HK-2 (cell line): ENCODE data around the gene NEUROD2.
A peak's percentile ranks its signal among the peaks of the same experiment; 100 is the strongest.

Experiments
- DNase-seq: peaks from one replicate; pipeline ENCODE4 v3.0.0-alpha.2; 2018; ENCODE audit not compliant: unreplicated experiment

Gene NEUROD2

DNA sequence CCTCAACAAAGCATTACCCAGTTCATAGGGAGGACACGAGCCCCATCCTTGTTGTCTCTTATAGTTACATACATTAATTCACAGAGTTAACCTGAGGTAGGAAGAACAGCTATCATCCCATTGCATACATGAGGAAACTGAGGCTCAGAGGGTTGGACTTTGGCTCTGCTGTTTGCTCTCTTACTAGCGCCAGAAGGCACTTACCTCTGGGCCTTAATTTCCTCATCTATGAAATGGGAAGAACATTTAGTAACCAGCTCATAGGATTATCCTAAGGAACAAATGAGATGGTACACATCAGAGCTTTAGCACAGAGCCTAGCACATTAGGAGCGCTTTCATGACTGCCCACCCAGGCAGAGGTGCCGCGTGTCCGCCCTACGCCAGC, 27.6 kb downstream of the NEUROD2 start:
- DNase-seq: no peak

DNA sequence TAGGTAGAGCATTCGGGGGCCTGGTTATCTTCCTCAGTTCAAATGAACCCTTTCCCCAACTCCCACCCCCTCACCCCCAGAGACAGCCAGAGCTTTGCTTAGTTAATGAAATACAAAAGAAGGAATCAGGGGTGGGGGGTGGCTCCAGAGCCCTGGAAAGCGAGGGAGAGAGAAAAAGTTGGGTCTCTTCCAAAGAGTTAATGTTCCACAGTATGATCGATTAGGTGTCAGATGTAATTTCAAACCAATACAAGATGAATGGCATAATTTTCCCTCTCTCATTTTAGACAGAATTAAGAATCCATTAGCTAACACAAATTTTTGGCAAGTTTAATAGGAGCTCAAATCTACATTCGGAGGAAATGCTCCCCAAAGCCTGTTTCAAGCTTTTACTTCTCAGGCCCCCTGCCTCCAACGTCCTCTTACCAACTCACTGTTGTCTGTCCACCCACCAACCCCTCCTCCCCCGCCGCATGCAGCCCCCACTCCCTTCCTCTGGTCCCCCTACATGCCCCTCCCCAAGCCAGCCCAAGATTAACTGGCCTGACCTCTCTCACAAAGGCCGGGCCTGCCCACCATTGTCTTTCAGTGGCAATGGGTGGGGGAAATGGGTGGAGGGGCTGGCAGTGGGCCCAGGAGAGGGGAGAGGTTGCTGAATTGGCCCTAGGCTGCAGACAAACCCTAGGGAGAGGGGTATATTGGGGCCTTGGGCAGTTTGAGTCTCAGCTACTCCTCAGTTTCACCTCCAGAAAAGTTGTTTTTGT, 28.2 kb downstream of the NEUROD2 start:
- DNase-seq: no peak

DNA sequence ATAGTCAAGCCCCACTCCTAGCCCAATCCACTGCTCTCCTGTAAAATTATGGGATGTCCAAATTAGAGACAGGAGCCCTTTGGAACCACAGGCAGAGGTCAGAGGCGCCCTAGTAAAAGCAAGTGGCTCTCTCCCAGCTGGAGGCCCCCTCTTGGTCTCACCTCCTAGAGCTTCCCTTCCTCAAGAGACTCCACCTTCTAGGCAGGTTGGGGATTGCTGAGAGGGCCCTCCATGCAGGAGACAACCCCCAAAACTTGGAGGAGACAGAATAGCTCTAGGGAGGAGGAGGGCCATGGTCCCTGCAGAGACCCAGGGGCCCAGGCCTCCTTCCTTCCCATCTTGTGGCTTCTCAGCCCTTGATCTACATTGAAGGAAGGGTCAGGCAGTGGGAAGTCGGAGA, 29.4 kb downstream of the NEUROD2 start:
- DNase-seq: no peak

DNA sequence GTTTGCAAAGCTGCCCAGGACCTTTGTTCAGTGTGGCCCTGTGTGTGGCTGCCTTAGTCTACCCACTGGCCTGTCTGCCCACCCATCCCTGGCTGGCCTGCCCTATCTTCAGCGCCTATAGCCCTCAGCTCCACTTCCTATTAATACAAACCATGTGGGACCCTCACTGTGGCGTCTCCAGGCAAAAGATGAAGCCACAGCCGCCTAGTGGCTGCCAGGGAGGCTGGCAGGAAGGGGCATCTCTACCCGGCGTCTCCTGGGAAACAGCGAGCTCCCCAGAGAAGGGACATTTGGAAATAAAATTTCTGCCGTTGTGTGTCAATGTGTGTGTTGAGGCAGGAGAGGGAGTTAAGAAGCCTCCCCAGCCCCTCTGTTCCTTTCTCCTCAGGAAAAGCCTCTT, 31.5 kb downstream of the NEUROD2 start:
- no peak for DNase-seq

DNA sequence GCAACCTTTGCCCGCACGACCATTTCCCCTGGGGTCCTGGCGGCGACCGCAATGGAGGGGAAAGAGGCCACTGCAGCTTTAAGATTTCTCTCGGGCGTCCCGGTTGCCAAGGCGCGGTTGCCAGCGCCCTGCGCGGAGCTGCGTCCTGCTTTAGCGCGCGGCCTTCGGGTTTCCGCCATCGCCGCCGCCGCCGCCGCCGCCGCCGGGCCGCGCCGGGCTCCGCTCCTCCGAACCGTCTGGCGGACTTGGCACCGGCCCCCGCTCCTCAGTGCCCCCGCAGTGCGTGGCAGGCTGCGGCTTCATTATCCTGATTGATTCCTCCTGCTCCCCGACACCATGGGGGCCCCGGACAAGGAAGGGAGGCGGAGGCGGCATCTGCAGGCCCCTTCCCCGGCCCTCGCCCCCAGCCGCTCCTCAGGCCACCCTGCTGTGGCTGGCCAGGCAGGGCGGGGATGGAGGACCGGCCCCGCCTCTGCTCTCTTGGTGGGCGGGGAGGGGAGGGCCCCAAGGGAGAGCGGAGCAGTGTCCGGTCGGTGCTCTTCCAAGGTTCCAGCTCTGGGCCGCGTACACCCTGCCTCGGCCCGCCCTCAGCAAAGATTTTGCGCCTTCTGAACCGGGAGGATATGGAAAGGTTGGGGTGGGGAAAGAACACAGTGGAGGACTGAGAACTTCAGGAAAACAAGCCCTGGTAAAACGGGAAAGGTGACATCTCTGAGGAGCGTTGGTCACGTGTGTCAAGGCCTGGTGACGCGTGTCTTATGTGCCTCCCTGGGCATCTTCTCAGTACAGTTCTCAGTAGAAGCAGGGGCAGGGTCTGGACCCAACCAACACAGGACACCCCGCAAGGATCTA, 34.0 kb downstream of the NEUROD2 start:
- peak; percentile 72 for DNase-seq

DNA sequence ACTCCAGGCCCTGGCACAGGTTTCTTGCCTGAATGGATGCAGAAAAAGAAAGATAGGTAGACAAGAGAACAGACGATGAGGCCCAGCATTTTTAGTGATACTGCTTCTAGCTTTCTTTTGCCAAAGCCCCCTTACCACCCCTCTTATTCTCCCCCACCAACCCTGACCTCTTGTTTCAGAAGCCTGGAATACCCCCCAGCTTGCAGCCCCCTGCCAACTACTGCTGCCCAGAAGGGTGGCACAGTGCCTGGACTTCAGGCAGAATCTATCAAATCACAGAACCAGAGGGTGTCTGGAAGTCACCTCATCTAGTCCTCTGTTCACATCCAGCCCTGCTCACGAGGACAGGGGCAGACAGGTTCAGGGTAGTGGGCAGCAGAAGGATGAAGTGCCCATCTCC, 35.6 kb downstream of the NEUROD2 start:
- no peak for DNase-seq

DNA sequence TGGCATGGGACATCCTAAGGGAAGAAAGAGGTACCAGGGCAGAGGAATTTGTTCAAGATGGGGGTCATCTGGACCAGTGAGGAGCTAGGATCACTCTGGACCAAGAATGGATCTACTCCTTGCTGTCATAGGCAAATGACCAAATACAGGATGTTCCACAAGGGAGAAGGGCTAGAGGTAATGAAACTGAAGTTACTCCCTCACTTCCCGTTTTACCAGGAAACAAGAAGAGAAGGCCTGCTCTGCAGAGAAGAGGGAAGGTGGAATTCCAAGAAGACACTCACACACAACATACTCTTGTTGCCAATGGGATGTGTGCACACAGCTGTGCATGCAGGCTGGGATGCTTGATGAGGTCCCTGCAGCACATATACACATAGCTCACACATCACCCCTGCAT, 38.6 kb downstream of the NEUROD2 start:
- DNase-seq: no peak

DNA sequence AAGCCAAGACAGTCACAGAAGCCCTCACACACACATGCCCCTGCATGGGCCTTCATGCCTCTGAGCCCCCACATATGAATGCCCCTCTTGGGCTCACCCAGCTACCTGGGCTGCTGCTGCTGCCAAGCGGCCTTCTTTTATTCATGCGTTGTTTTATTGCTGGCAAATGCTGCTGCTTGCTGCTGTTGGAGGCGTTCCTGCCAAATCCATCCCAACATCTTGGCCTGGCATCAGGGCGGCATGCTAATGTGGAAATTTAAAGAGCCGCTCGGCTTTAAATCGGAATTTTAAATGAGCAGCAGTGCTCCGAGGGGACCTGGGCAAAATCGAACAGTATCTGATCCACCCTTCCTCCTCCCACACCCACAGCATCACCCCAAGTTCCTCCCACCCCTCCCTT, 39.0 kb downstream of the NEUROD2 start:
- DNase-seq: no peak

DNA sequence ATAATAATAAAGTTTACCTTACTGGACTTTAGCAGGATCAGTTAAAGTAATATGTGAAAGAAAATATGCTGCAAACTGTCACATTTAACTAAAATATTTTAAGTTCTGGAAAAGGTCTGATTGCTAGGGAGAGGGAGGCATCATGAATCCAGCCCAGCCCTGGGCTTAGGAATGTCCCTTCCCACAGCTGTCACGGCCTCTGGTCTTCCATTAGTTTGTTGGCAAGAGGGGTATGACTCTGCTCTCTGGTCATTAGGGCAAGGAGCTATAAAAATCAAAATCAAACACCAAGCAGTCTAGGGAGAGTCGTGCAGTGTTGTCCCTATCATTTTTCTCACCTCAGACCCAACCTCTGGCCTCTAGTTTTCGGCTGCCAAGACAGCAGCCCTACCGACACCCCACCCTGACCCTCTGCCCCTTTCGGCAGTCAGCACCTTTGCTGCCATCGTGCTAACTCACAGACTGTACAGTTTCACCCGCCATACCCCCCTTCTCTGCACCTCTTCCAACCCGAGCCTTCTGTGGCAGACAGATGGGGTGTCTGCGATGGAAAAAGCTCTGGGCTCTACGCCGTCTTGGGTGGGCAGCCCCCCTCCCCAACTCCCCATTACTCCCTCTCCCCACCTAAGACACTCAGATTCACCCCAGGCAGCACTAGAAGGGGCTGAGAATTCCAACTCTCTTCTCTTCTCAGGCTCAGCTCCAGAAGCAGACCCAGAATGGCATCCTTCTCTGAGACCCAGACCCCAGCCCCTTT, 41.4 kb downstream of the NEUROD2 start:
- DNase-seq: no peak

DNA sequence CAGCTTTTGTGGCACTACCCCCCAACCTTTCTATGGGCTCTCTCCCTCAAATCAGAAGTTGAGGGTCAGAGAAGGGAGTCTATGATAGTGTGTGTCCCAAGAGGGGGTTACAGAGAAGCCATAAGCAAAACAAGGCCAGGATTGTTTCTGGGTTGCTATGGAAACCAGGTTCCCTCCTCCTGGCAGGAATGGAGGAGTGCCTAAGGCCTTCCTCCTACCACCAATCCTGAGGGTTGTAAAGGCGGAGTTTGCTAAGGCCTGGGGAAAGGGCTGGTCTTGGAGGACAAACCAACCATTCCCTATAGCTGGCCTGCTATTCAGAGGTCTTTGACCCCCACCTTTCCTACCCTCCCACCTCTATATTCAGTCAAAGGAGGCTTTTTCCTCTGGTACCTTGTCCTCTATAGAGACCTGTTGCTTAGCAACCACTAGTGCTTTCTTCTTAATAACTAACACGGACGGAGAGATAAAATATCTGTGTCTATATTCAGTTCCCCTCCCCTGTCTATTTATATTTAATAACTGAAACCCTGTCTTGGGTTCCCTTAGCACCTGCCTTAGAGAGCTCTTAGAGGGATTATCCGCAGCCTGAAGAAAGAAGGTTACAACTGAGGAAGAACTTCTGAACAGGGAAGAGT, 43.4 kb downstream of the NEUROD2 start:
- no peak for DNase-seq

DNA sequence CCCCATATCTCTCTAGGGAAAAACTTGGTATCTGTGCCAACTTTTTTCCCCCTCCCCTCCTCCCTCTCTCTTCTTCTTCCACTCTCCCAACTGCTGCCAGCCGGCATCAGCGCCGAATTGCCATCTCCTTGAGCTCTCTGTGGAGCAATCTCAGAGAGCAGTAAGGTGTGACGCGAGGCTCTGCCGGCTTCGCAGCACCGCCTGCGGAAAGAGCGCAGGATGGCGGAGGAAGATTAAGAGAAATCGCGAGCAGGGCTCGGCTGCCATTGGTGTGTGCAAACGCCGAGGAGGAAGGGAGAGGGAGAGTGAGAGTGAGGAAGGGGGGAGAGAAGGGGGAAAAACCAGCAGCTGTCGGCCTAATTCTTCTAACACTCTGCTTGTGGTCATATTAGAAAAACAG, 44.2 kb downstream of the NEUROD2 start:
- DNase-seq: no peak

DNA sequence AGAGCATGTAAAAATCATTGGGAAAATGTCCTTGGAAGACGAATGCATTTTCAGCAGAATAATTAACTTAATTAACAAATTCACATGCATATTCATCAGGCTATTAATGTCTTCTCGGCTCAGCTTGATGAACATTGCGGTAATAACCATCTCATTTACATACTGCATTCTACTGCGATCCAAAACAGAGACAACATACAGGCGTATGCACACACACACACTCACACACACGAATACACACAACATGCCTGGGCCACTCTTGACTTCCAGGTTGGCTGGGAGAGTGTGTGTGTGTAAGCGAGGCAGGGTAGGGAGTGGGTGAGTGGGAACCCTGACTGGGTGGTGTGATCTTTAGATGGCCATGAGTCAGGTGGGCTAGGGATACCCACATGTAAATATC, 44.7 kb downstream of the NEUROD2 start:
- DNase-seq: no peak

DNA sequence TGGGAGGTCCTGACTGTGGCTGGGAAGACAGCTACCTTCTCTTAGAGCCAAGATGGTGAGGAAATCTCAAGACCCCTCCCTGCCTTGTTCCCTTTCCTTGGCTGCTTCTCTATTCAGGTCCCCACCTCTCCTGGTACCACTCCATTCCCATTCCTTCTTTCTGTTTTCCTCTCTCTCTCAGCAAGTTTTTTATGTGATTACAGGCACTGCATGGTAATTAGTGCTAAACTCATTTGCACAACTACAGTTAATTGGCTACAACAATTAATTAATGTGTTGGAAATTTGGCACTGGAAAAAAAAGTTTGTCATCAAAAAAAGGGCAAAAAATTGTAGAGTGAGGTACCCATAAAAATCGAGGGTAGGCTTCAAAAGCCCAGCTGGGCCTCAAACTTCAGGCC, 45.3 kb downstream of the NEUROD2 start:
- DNase-seq: no peak

DNA sequence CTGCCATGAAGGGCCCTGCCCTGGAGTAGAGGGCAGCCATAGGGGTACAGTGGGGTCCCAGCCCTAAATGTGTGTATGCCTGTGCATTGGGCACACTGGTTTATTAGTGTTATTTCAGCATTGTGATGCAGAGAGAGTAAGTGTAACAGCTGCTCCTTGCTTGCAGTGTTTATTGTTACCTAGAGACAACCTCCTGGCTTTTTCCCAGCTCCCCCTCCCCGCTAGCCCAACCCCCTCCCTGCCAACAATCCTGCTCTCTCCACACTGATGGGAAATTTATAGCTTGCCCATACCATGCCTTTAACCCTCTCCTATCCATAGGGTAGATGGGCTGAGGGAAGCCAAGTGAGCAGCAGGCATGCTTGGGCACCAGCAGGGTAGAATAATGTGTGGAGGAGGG, 51.3 kb downstream of the NEUROD2 start:
- DNase-seq: no peak

DNA sequence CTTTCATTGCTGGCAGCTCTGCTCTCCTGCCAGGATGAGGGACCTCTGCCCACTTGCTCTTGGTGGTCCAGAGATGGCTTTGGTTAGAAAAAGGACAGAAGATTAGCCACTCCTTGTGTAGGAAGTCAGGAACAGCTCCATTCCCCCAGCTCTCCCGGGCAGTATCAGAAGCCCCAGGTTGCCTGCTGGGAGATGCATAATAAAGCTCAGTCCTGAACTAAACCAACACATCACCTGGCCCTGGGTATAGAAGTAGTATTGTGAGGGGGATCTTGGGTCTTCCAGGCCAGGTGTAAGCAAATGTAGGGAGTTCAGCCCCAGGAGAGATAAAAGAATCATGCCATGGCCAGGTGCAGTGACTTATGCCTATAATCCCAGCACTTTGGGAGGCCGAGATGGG, 52.4 kb downstream of the NEUROD2 start:
- no peak for DNase-seq
